ENCODE measurements around the gene TBC1D21.
A peak's percentile ranks its signal among the peaks of the same experiment; 100 is the strongest.

Gene TBC1D21

GRCh38 chr15:73851689-73852088 lies 21.7 kb upstream of the TBC1D21 start:
- no peak overlapping the region for H3K4me3 ChIP-seq (ENCODE audit: low read depth, low read length)
- H3K36me3 ChIP-seq (ENCODE audit: control insufficient read depth in 2 of 2, insufficient read depth in 1 of 2, low read length in 2 of 2): no peaks in the 10 kb centered on the region
- H3K4me1 ChIP-seq (ENCODE audit: control insufficient read depth, insufficient read depth, low read length): no peaks in the 10 kb centered on the region
- TF ChIP-seq MEIS1 (CRISPR knock-in tag; IDR thresholded peaks at IDR 0.05; ENCODE audit: borderline replicate concordance) (no peak), ZNF112 (tag by site-specific recombination; IDR thresholded peaks at IDR 0.05) (no peak), ZFP37 (tag by site-specific recombination; IDR thresholded peaks at IDR 0.05) (no peak), ZNF423 (tag by site-specific recombination; IDR thresholded peaks at IDR 0.05) (no peak), ZNF677 (tag by site-specific recombination; IDR thresholded peaks at IDR 0.05) (no peak), ZNF23 (tag by site-specific recombination; IDR thresholded peaks at IDR 0.05; ENCODE audit: borderline replicate concordance) (no peak), GLI2 (tag by site-specific recombination; IDR thresholded peaks at IDR 0.05; ENCODE audit: borderline replicate concordance, low read depth) (no peak), REPIN1 (tag by site-specific recombination; IDR thresholded peaks at IDR 0.05; ENCODE audit: low read depth) (no peak), ZNF544 (tag by site-specific recombination; IDR thresholded peaks at IDR 0.05) (no peak), ZNF157 (tag by site-specific recombination; IDR thresholded peaks at IDR 0.05) (no peak), ZNF366 (tag by site-specific recombination; conservative IDR thresholded peaks at IDR 0.05) (peak; percentile 44), ZFHX2 (tag by site-specific recombination; conservative IDR thresholded peaks at IDR 0.05) (no peak), ZNF473 (tag by site-specific recombination; IDR thresholded peaks at IDR 0.05) (no peak), ZNF37A (tag by site-specific recombination; IDR thresholded peaks at IDR 0.05) (no peak), GFI1B (tag by site-specific recombination; IDR thresholded peaks at IDR 0.05) (no peak), ZNF843 (tag by site-specific recombination; IDR thresholded peaks at IDR 0.05) (no peak), ZNF785 (tag by site-specific recombination; IDR thresholded peaks at IDR 0.05) (no peak)
- TF ChIP-seq, protein P1, sequence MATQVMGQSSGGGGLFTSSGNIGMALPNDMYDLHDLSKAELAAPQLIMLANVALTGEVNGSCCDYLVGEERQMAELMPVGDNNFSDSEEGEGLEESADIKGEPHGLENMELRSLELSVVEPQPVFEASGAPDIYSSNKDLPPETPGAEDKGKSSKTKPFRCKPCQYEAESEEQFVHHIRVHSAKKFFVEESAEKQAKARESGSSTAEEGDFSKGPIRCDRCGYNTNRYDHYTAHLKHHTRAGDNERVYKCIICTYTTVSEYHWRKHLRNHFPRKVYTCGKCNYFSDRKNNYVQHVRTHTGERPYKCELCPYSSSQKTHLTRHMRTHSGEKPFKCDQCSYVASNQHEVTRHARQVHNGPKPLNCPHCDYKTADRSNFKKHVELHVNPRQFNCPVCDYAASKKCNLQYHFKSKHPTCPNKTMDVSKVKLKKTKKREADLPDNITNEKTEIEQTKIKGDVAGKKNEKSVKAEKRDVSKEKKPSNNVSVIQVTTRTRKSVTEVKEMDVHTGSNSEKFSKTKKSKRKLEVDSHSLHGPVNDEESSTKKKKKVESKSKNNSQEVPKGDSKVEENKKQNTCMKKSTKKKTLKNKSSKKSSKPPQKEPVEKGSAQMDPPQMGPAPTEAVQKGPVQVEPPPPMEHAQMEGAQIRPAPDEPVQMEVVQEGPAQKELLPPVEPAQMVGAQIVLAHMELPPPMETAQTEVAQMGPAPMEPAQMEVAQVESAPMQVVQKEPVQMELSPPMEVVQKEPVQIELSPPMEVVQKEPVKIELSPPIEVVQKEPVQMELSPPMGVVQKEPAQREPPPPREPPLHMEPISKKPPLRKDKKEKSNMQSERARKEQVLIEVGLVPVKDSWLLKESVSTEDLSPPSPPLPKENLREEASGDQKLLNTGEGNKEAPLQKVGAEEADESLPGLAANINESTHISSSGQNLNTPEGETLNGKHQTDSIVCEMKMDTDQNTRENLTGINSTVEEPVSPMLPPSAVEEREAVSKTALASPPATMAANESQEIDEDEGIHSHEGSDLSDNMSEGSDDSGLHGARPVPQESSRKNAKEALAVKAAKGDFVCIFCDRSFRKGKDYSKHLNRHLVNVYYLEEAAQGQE (tag by site-specific recombination; IDR thresholded peaks at IDR 0.05): peak; percentile 96
- no peak overlapping the region for H3K27ac ChIP-seq (ENCODE audit: extremely low read depth, low read depth, low read length)
- ChIA-PET CTCF (interaction anchor here (1.0 kb wide), 3 partner anchors 26 to 160 kb away, joined by 3 to 5 read pairs (median 4); no protein-coding TSS in a partner anchor), POLR2A (no interaction called here)
- H3K9me3 ChIP-seq (ENCODE audit: control insufficient read depth, insufficient read depth, low read depth, low read length): no peaks in the 10 kb centered on the region

DNA sequence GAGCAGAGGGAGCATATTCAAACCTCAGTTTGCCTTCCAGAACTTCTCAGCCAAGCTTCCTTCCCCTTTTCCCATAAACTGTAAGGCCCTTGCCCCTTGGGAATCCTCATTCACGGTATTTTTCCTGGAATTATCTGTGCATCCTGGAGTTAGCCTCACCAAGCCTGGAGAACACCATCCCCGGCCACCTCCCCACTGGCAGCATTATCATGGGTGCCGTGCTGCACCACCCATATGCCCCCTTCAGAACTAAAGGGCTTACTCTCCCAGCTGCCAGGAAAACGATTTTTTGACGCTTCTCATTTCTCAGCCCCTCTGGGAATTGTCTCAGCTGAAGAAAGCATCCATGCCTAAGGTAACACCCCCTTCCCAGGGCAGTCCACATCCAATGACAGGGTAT lies 20.9 kb upstream of the TBC1D21 start:
- H3K36me3 ChIP-seq (ENCODE audit: control insufficient read depth in 2 of 2, insufficient read depth in 1 of 2, low read length in 2 of 2): no peaks in the 10 kb centered on the region
- no peak overlapping the region for H3K4me3 ChIP-seq (ENCODE audit: low read depth, low read length)
- no peaks in the 10 kb centered on the region for H3K9me3 ChIP-seq (ENCODE audit: control insufficient read depth, insufficient read depth, low read depth, low read length)
- no peaks in the 10 kb centered on the region for H3K4me1 ChIP-seq (ENCODE audit: control insufficient read depth, insufficient read depth, low read length)
- CTCF ChIA-PET: interaction anchor here (0.7 to 1.0 kb wide), 2 partner anchors 26 to 1145 kb away, joined by 4 to 5 read pairs; no protein-coding TSS in a partner anchor
- TF ChIP-seq ZNF530 (tag by site-specific recombination; IDR thresholded peaks at IDR 0.05; ENCODE audit: low read depth) (no peak), ZNF394 (tag by site-specific recombination; IDR thresholded peaks at IDR 0.05; ENCODE audit: borderline replicate concordance) (no peak), ZNF768 (tag by site-specific recombination; IDR thresholded peaks at IDR 0.05) (no peak)
- TF ChIP-seq, protein P2, sequence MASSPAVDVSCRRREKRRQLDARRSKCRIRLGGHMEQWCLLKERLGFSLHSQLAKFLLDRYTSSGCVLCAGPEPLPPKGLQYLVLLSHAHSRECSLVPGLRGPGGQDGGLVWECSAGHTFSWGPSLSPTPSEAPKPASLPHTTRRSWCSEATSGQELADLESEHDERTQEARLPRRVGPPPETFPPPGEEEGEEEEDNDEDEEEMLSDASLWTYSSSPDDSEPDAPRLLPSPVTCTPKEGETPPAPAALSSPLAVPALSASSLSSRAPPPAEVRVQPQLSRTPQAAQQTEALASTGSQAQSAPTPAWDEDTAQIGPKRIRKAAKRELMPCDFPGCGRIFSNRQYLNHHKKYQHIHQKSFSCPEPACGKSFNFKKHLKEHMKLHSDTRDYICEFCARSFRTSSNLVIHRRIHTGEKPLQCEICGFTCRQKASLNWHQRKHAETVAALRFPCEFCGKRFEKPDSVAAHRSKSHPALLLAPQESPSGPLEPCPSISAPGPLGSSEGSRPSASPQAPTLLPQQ (tag by site-specific recombination; IDR thresholded peaks at IDR 0.05): no peak
- POLR2A ChIA-PET: no interaction called here
- H3K27ac ChIP-seq (ENCODE audit: extremely low read depth, low read depth, low read length): no peak overlapping the region

Measured in HEK293 (cell line).